Measurements from ENCODE around the gene B3GLCT.

B3GLCT gene

DNA sequence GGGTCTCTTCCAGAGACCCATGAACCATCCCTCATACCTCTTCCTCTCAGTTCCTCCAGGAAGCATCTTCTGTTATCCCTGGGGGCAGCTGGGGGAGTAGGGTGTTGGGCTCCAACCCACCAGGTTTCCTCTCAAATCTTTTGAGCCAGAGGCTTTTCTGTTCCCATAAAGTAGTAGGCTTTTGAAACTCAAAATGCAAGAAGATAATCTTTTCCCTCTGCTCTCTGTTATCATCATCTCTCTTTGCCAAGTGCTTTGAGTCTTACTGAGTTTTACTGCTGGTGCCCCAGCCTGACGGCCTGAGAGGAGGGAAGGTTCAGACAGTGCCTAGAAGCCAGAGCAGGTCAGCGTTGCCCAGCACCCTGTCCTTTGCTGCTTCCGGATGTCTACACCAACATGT is 157.2 kb downstream of the B3GLCT start:
- DNase-seq, result no peak

- no peak for DNase-seq
Measured at GRCh38 chr13:31357581-31357980, 157.8 kb downstream of the B3GLCT start.

GRCh38 chr13:31361673-31362072 is 161.9 kb downstream of the B3GLCT start:
- DNase-seq, result no peak

DNA sequence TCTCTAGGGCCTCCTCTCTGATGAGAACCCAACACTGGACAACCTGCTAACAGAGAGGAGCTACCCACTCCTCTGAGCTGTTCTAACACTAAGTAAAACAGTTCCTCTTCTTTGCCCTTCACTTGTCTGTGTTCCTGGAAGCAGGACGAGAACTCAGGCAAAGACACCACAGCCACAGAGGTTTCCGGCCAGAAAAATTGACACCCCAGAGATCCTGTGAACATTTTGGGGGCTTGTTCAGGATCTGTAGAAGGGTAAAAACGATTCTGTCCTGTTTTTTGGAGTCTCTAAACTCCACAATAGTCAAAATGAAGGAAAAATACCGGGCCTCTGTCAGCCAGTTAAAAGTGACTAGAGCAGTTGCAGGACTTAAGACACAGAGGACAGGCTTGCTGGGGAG is 165.9 kb downstream of the B3GLCT start:
- DNase-seq, result no peak

- no peak for DNase-seq
Measured at GRCh38 chr13:31367410-31367809, 167.6 kb downstream of the B3GLCT start.

DNA sequence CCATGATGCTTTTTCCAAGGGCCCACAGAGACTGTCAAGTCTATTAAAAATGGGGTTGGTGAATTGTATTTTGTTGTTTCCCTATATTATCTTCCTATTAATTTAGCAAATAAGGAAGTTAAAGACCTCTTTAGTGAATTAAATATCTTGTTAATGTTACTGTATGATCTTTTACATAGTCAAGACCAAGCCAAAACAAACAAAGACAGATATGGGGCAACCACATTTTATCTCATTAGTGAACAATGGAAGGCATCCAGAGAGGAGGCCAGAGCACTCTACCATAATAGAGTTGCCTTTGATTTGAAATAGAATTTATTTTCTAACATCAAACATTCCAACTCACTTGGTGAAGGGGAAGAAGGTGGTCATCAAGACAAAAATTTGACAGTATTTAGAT is 169.4 kb downstream of the B3GLCT start:
- no peak for DNase-seq

- no peak for DNase-seq
Measured at GRCh38 chr13:31372454-31372853, 172.7 kb downstream of the B3GLCT start.

- DNase-seq, result no peak
Measured at GRCh38 chr13:31374682-31375081, 174.9 kb downstream of the B3GLCT start.

GRCh38 chr13:31377946-31378345 is 178.2 kb downstream of the B3GLCT start:
- DNase-seq, result no peak

DNA sequence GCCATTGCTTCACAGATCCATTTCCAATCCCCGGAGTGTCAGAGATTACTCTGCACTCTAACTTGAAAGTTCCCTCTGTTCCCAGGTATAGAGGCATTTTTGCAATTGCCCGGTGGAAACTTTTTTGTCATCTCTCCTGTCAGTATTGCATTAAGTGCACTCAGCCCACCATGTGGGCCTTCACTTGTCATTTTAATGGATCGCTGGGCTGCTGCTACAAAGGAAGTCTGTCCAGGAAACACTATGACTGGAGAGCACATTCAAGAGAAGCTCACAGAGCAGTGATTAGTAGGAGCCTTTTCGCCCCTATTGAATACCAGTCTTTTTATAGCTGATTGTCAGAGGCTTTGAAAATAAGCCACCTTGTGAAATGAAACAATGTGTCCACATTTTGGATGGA is 180.9 kb downstream of the B3GLCT start:
- DNase-seq, result peak; percentile 47
